Stimulated activated CD8-positive, alpha-beta memory T cell treated with anti-CD3 and anti-CD28 coated beads, Interleukin-7, amount 100 ng/mL, for 24 hours (primary cell): ENCODE data around the gene VIPR2.

Experiments
- DNase-seq: peaks from one replicate; pipeline ENCODE4 v3.0.0-alpha.2; 2020; ENCODE audit warnings: low read depth

Gene VIPR2

GRCh38 chr7:159119851-159120539 is 24.7 kb downstream of the VIPR2 start:
- DNase-seq = no peak

- no peak for DNase-seq
Observed at GRCh38 chr7:159119026-159119741, 25.5 kb downstream of the VIPR2 start.

- DNase-seq = no peak
Observed at GRCh38 chr7:159118623-159119022, 26.0 kb downstream of the VIPR2 start.

- DNase-seq = no peak
Observed at GRCh38 chr7:159118197-159118595, 26.5 kb downstream of the VIPR2 start.

GRCh38 chr7:159117366-159118196 is 27.1 kb downstream of the VIPR2 start:
- DNase-seq = no peak

GRCh38 chr7:159116581-159117339 is 27.9 kb downstream of the VIPR2 start:
- DNase-seq = no peak

GRCh38 chr7:159115601-159116501 is 28.8 kb downstream of the VIPR2 start:
- no peak for DNase-seq

- no peak for DNase-seq
Observed at GRCh38 chr7:159114981-159115380, 29.7 kb downstream of the VIPR2 start.

GRCh38 chr7:159114096-159114495 is 30.6 kb downstream of the VIPR2 start:
- no peak for DNase-seq

GRCh38 chr7:159113056-159113455 is 31.6 kb downstream of the VIPR2 start:
- no peak for DNase-seq

GRCh38 chr7:159112136-159113011 is 32.3 kb downstream of the VIPR2 start:
- no peak for DNase-seq

GRCh38 chr7:159109653-159110035 is 35.0 kb downstream of the VIPR2 start:
- no peak for DNase-seq

- DNase-seq = no peak
Observed at GRCh38 chr7:159108941-159109652, 35.6 kb downstream of the VIPR2 start.

GRCh38 chr7:159108491-159108890 is 36.2 kb downstream of the VIPR2 start:
- DNase-seq = no peak

GRCh38 chr7:159107161-159107892 is 37.3 kb downstream of the VIPR2 start:
- no peak for DNase-seq

GRCh38 chr7:159105832-159106811 is 38.5 kb downstream of the VIPR2 start:
- no peak for DNase-seq

- no peak for DNase-seq
Observed at GRCh38 chr7:159105066-159105780, 39.4 kb downstream of the VIPR2 start.
